Right ventricle myocardium inferior (tissue), 1 donor: ENCODE measurements around the gene NT5M. TPM values are rescaled to one million over a fixed set of nuclear protein-coding genes. Genes with fewer than 3 reads are reported as not detected.

Source experiments
- total RNA-seq: library from RNA; stranded (reverse); fragmentation: NEBNext Ultra II Directional; extraction: Animal tissue kit (Norgen Biotek cat#: 25700); gene quantifications from one replicate; pipeline ENCODE4 v1.2.1, GENCODE V29; 2021
- donor health status: DM: no; HTN: yes; CAD: no; lungs with severe emphysema.

NT5M gene
- total RNA-seq, 1 donor from 2014 or later: 8.3 TPM

Other genes with a start within 250 kb of the NT5M start
- 12.9 TPM for gene PLD6, start 97.0 kb upstream of the NT5M start, total RNA-seq
- 56.4 TPM for gene FLCN, start 66.2 kb upstream of the NT5M start, total RNA-seq
- gene COPS3, start 22.1 kb upstream of the NT5M start, total RNA-seq: 83.8 TPM
- gene MED9, start 173.6 kb downstream of the NT5M start, total RNA-seq: 40.4 TPM
- gene RASD1, start 193.0 kb downstream of the NT5M start, total RNA-seq: 45.3 TPM